CD4-positive, alpha-beta memory T cell (primary cell): ENCODE measurements around the gene DISP2. TPM values are rescaled to one million over a fixed set of nuclear protein-coding genes. Genes with fewer than 3 reads are reported as not detected.
A peak's percentile ranks its signal among the peaks of the same experiment; 100 is the strongest.

Experiments
- CTCF ChIA-PET: fragments of 350-600 bp; sonication (Branson Sonifier 250); formaldehyde crosslinking; loops from one replicate; lab custom pipeline; 2021; ENCODE audit warnings: inconsistent platforms; ENCODE audit not compliant: partially characterized antibody; lab: Charles Lee
- POLR2A ChIA-PET: fragments of 350-600 bp; sonication (Branson Sonifier 250); formaldehyde crosslinking; loops from one replicate; lab custom pipeline; 2021; ENCODE audit not compliant: partially characterized antibody; lab: Charles Lee
- DNase-seq, 5 donors: peaks; one replicate each; pipeline versions ENCODE4 v3.0.0 to v3.0.0-alpha.2; 2020 to 2022; ENCODE audit warnings: mixed read lengths in 1 of 5
- H3K27ac ChIP-seq: one replicate; pipeline ENCODE4 v1.7.0; 2013; ENCODE audit warnings: low read depth, low read length
- H3K27me3 ChIP-seq: 2 replicates; pipeline ENCODE4 v1.7.0; 2013; ENCODE audit warnings: mild to moderate bottlenecking, low read length, moderate library complexity; ENCODE audit not compliant: insufficient read depth
- H3K36me3 ChIP-seq: 2 replicates; pipeline ENCODE4 v1.7.0; 2013; ENCODE audit warnings: mild to moderate bottlenecking, low read length, moderate library complexity; ENCODE audit not compliant: insufficient read depth
- H3K4me1 ChIP-seq: 2 replicates; pipeline ENCODE4 v1.7.0; 2013; ENCODE audit warnings: mild to moderate bottlenecking, low read length, moderate library complexity; ENCODE audit not compliant: insufficient read depth
- H3K4me3 ChIP-seq, 2 donors: one replicate each; pipeline ENCODE4 v1.7.0; 2013; ENCODE audit warnings: low read length in 2 of 2, mild to moderate bottlenecking in 1 of 2
- H3K9me3 ChIP-seq, 2 donors: one replicate each; pipeline ENCODE4 v1.7.0; 2013; ENCODE audit warnings: low read length in 2 of 2, control low read depth in 1 of 2; ENCODE audit not compliant: control insufficient read depth in 1 of 2
- H3K27ac Mint-ChIP-seq, 7 donors: one replicate each; pipeline ENCODE4 v1.8.0; 2020 to 2021; ENCODE audit warnings: mixed read lengths in 7 of 7, mild to moderate bottlenecking in 6 of 7, inconsistent platforms in 3 of 7, moderate library complexity in 3 of 7
- H3K27me3 Mint-ChIP-seq, 2 donors: one replicate each; pipeline ENCODE4 v1.8.0; 2020 to 2021; ENCODE audit warnings: mixed read lengths in 2 of 2
- H3K36me3 Mint-ChIP-seq, 2 donors: one replicate each; pipeline ENCODE4 v1.8.0; 2020 to 2021; ENCODE audit warnings: mixed read lengths in 2 of 2, inconsistent platforms in 1 of 2, mild to moderate bottlenecking in 1 of 2
- H3K4me1 Mint-ChIP-seq, 4 donors: one replicate each; pipeline ENCODE4 v1.8.0; 2020 to 2021; ENCODE audit warnings: mixed read lengths in 4 of 4, mild to moderate bottlenecking in 1 of 4
- H3K4me3 Mint-ChIP-seq, 8 donors: one replicate each; pipeline ENCODE4 v1.8.0; 2020 to 2021; ENCODE audit warnings: mixed read lengths in 8 of 8, mild to moderate bottlenecking in 7 of 8, moderate library complexity in 6 of 8, inconsistent platforms in 3 of 8
- H3K9me3 Mint-ChIP-seq, 8 donors: one replicate each; pipeline ENCODE4 v1.8.0; 2020 to 2021; ENCODE audit warnings: mixed read lengths in 8 of 8, mild to moderate bottlenecking in 5 of 8, inconsistent platforms in 3 of 8, moderate library complexity in 1 of 8
- intact Hi-C: fragments of 100-400 bp; cut with micrococcal nuclease; formaldehyde crosslinking; loops from one replicate; pipeline ENCODE4 v1.15.1; 2023
- polyA plus RNA-seq, 2 donors: library from polyadenylated mRNA; unstranded; fragments of 300-500 nt; fragmentation: Illumina TruSeq; gene quantifications; one replicate each; pipeline ENCODE4 v1.2.3, GENCODE V29; 2021
- total RNA-seq, 2 experiments: library from RNA; stranded (reverse); gene quantifications; one replicate each; pipeline ENCODE4 v1.2.3, GENCODE V29; 2021

Gene DISP2
- total and polyA plus RNA-seq, 4 experiments from 2014 or later: 0.03 to 0.23 (median 0.05) TPM; not detected in 1

DNA sequence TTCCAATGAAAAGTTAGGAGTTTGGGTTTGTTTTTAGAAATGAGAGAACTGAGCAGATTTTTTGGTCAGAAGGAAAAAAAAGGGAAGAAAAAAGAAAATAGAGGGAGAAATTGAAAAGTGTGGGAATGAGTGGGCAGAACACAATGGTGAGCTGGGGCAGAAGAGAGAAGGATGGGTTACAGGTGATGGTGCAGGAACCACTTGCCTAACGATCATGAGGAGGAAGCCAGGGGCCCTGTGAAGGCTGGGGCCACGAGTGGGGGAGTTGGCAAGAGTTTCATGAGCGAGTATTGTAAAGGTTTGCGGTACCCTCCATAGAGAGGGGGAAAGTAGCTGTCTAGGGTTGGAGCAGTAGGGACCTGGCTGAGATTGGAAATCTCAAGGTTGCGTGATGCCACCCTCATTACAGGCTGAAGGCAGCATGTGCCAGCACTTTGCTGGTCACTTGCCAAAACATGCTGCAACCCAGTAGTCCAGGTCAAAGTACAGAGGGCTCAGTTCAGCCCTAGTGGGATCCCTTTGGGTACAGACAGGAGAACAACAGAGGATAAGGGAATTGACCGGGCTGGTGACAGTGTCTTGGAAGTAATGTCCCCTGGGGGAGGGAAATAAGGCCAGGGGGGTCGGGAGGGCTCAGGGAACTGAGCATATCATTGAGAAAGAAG is 54.2 kb downstream of the DISP2 start:
- H3K4me1 Mint-ChIP-seq: peaks cover 5 to 10% (median 7%) of the 10 kb centered on the region in 4 donors
- ChIA-PET POLR2A (no interaction called here), CTCF (interaction anchor here (1.1 to 1.2 kb wide), 2 partner anchors 13 to 74 kb away, joined by 3 read pairs; no protein-coding TSS in a partner anchor)
- peaks cover 2% of the 10 kb centered on the region for H3K4me1 ChIP-seq
- no peak overlapping the region for H3K27ac ChIP-seq
- no peak for DNase-seq
- no peaks in the 10 kb centered on the region for H3K9me3 ChIP-seq
- no peak overlapping the region for H3K4me3 Mint-ChIP-seq
- peaks cover 41 to 61% of the 10 kb centered on the region in 2 donors for H3K36me3 Mint-ChIP-seq
- H3K27me3 Mint-ChIP-seq: no peaks in the 10 kb centered on the region
- H3K9me3 Mint-ChIP-seq: no peaks in the 10 kb centered on the region
- H3K4me3 ChIP-seq: no peak overlapping the region
- intact Hi-C loops: no loop called here
- peaks cover 23% of the 10 kb centered on the region for H3K36me3 ChIP-seq
- no peaks in the 10 kb centered on the region for H3K27me3 ChIP-seq
- H3K27ac Mint-ChIP-seq: peak overlapping the region in 2 of 7 donors; percentile 46 to 60

DNA sequence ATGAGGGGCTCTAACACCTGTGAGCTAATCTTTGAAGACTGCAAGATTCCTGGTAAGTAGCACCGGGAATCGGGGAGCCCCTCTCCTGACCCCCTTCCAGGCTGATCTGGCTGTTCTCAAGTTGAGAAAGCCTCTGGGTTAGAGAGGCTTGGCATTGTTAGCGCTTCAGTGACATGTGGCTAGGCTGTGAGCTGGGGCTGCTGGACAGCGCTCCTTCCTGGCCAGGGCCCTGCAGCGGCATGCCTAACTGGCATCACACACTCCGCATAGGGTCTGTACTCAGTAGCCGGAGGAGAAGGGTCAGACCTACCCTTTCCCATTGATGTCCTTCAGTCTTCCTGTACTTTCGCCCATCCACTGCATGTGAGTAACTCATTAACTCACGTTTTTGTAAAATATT is 55.0 kb downstream of the DISP2 start:
- H3K9me3 ChIP-seq: no peaks in the 10 kb centered on the region
- H3K4me1 Mint-ChIP-seq: peaks cover 0 to 6% (median under 1%) of the 10 kb centered on the region in 4 donors
- ChIA-PET POLR2A (no interaction called here), CTCF (no interaction called here)
- no peak overlapping the region for H3K4me3 Mint-ChIP-seq
- no peaks in the 10 kb centered on the region for H3K27me3 Mint-ChIP-seq
- intact Hi-C loops: no loop called here
- H3K9me3 Mint-ChIP-seq: no peaks in the 10 kb centered on the region
- H3K27ac Mint-ChIP-seq: no peak overlapping the region
- no peak overlapping the region for H3K27ac ChIP-seq
- no peaks in the 10 kb centered on the region for H3K4me1 ChIP-seq
- no peak for DNase-seq
- H3K27me3 ChIP-seq: no peaks in the 10 kb centered on the region
- H3K4me3 ChIP-seq: no peak overlapping the region
- peaks cover 38 to 63% of the 10 kb centered on the region in 2 donors for H3K36me3 Mint-ChIP-seq
- peaks cover 23% of the 10 kb centered on the region for H3K36me3 ChIP-seq

GRCh38 chr15:40414816-40415215 is 56.8 kb downstream of the DISP2 start:
- H3K36me3 ChIP-seq: peaks cover 23% of the 10 kb centered on the region
- intact Hi-C loops: no loop called here
- H3K4me1 ChIP-seq: no peaks in the 10 kb centered on the region
- H3K9me3 ChIP-seq: no peaks in the 10 kb centered on the region
- ChIA-PET CTCF (interaction anchor here (0.5 to 2.4 kb wide), 7 partner anchors 8 to 76 kb away, joined by 3 to 9 read pairs (median 3); partner anchors contain the start of gene IVD), POLR2A (no interaction called here)
- Mint-ChIP-seq H3K27me3 (no peaks in the 10 kb centered on the region), H3K27ac (no peak overlapping the region), H3K4me3 (no peak overlapping the region), H3K4me1 (peaks cover 0 to 3% (median 0%) of the 10 kb centered on the region in 4 donors), H3K36me3 (peaks cover 38 to 57% of the 10 kb centered on the region in 2 donors), H3K9me3 (no peaks in the 10 kb centered on the region)
- no peak for DNase-seq
- no peaks in the 10 kb centered on the region for H3K27me3 ChIP-seq
- no peak overlapping the region for H3K27ac ChIP-seq
- no peak overlapping the region for H3K4me3 ChIP-seq

DNA sequence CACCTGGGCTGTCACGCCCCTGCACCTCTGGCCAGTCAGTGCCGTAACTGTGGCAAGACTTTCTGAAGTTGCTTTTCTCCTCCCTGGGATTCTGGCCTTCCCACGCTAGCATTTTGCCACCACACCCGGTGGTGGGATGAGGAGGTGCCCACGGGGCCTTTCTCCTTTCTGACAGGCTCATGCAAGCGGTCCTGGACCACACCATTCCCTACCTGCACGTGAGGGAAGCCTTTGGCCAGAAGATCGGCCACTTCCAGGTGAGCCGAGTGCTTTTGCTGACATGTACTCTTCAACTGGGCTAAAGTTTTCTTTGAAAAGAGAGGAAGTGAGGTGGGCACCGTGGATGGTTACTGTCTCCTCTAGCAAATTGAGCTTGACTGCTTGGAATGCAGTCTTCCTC is 57.2 kb downstream of the DISP2 start:
- intact Hi-C loops: no loop called here
- DNase-seq: no peak
- H3K4me1 ChIP-seq: no peaks in the 10 kb centered on the region
- Mint-ChIP-seq H3K9me3 (no peaks in the 10 kb centered on the region), H3K4me3 (no peak overlapping the region), H3K4me1 (peaks cover 0 to 3% (median 0%) of the 10 kb centered on the region in 4 donors), H3K27me3 (no peaks in the 10 kb centered on the region), H3K27ac (peak overlapping the region in 1 of 7 donors; percentile 68), H3K36me3 (peaks cover 35 to 53% of the 10 kb centered on the region in 2 donors)
- H3K27ac ChIP-seq: no peak overlapping the region
- ChIA-PET CTCF (interaction anchor here (1.0 to 2.4 kb wide), 3 partner anchors 10 to 77 kb away, joined by 3 to 9 read pairs (median 3); partner anchors contain the start of gene IVD), POLR2A (no interaction called here)
- H3K9me3 ChIP-seq: no peaks in the 10 kb centered on the region
- H3K4me3 ChIP-seq: no peak overlapping the region
- no peaks in the 10 kb centered on the region for H3K27me3 ChIP-seq
- H3K36me3 ChIP-seq: peaks cover 23% of the 10 kb centered on the region

DNA sequence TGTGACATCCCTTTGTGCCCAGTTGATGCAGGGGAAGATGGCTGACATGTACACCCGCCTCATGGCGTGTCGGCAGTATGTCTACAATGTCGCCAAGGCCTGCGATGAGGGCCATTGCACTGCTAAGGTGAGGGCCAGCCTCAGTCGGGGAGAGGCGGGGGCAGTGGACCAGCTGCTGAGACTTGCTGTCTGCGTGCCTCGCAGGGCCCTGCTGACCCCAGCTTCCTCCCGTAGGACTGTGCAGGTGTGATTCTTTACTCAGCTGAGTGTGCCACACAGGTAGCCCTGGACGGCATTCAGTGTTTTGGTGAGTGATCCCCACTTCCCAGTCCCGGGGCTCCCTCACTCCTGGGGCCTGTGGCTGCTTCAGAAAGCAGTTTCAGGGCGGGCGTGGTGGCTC is 58.0 kb downstream of the DISP2 start:
- Mint-ChIP-seq H3K27ac (no peak overlapping the region), H3K9me3 (no peaks in the 10 kb centered on the region), H3K4me3 (no peak overlapping the region), H3K27me3 (no peaks in the 10 kb centered on the region), H3K4me1 (peaks cover 0 to 3% (median 0%) of the 10 kb centered on the region in 4 donors), H3K36me3 (peaks cover 27 to 45% of the 10 kb centered on the region in 2 donors)
- intact Hi-C loops: no loop called here
- DNase-seq: no peak
- Histone ChIP-seq H3K36me3 (peaks cover 23% of the 10 kb centered on the region), H3K4me3 (no peak overlapping the region), H3K27me3 (no peaks in the 10 kb centered on the region), H3K4me1 (no peaks in the 10 kb centered on the region), H3K9me3 (no peaks in the 10 kb centered on the region), H3K27ac (no peak overlapping the region)
- POLR2A ChIA-PET: no interaction called here
- CTCF ChIA-PET: interaction anchor here (2.4 to 11.7 kb wide), 2 partner anchors 11 to 74 kb away, joined by 9 to 235 read pairs; partner anchors contain the start of genes CCDC9B and IVD

GRCh38 chr15:40418126-40418525 is 60.1 kb downstream of the DISP2 start:
- Mint-ChIP-seq H3K36me3 (peaks cover 10 to 27% of the 10 kb centered on the region in 2 donors), H3K27me3 (no peaks in the 10 kb centered on the region), H3K27ac (no peak overlapping the region), H3K9me3 (no peaks in the 10 kb centered on the region), H3K4me1 (peaks cover 0 to 5% (median 0%) of the 10 kb centered on the region in 4 donors), H3K4me3 (no peak overlapping the region)
- Histone ChIP-seq H3K36me3 (peaks cover 8% of the 10 kb centered on the region), H3K4me1 (peaks cover 8% of the 10 kb centered on the region), H3K27ac (no peak overlapping the region), H3K27me3 (no peaks in the 10 kb centered on the region), H3K9me3 (no peaks in the 10 kb centered on the region), H3K4me3 (no peak overlapping the region)
- ChIA-PET POLR2A (no interaction called here), CTCF (interaction anchor here (1.0 to 11.7 kb wide), 3 partner anchors 76 to 139 kb away, joined by 3 to 235 read pairs (median 4); partner anchors contain the start of gene CCDC9B)
- intact Hi-C loops: no loop called here
- DNase-seq: no peak

GRCh38 chr15:40420071-40420713 is 62.2 kb downstream of the DISP2 start:
- H3K27me3 ChIP-seq: no peaks in the 10 kb centered on the region
- no peaks in the 10 kb centered on the region for H3K27me3 Mint-ChIP-seq
- H3K4me3 ChIP-seq: no peak overlapping the region
- peaks cover 0 to 2% (median 0%) of the 10 kb centered on the region in 8 donors for H3K9me3 Mint-ChIP-seq
- no peak for DNase-seq
- H3K9me3 ChIP-seq: no peaks in the 10 kb centered on the region
- peaks cover 0 to 5% (median 0%) of the 10 kb centered on the region in 4 donors for H3K4me1 Mint-ChIP-seq
- ChIA-PET POLR2A (interaction anchor here (1.6 kb wide), 1 partner anchor 53 kb away, joined by 3 read pairs; no protein-coding TSS in a partner anchor), CTCF (interaction anchor here (0.8 to 11.7 kb wide), 4 partner anchors 22 to 140 kb away, joined by 4 to 235 read pairs (median 12); partner anchors contain the start of gene CCDC9B)
- no peaks in the 10 kb centered on the region for H3K36me3 ChIP-seq
- peaks cover 8% of the 10 kb centered on the region for H3K4me1 ChIP-seq
- H3K27ac Mint-ChIP-seq: peak overlapping the region in 1 of 7 donors; percentile 29
- no peak overlapping the region for H3K4me3 Mint-ChIP-seq
- H3K27ac ChIP-seq: no peak overlapping the region
- peaks cover 3 to 14% of the 10 kb centered on the region in 2 donors for H3K36me3 Mint-ChIP-seq
- intact Hi-C loops: no loop called here
